ENCODE data around the gene NSF.
"Not testable (repeated sequence)": the region's sequence is repeated elsewhere in the genome, so short reads cannot be mapped to it uniquely, and the experiment has no call there.

NSF gene

GRCh38 chr17:46613876-46614275, 23.4 kb downstream of the NSF start:
- H3K27me3 Mint-ChIP-seq, DNase-seq, H3K4me1 Mint-ChIP-seq, H3K27ac Mint-ChIP-seq, H3K9me3 Mint-ChIP-seq, H3K4me3 Mint-ChIP-seq: not testable (repeated sequence)
- ATAC-seq = peak; percentile 58

GRCh38 chr17:46617121-46617520, 26.7 kb downstream of the NSF start:
- not testable (repeated sequence) for H3K9me3 Mint-ChIP-seq, ATAC-seq, H3K27ac Mint-ChIP-seq, H3K27me3 Mint-ChIP-seq, H3K4me3 Mint-ChIP-seq, DNase-seq, H3K4me1 Mint-ChIP-seq

DNA sequence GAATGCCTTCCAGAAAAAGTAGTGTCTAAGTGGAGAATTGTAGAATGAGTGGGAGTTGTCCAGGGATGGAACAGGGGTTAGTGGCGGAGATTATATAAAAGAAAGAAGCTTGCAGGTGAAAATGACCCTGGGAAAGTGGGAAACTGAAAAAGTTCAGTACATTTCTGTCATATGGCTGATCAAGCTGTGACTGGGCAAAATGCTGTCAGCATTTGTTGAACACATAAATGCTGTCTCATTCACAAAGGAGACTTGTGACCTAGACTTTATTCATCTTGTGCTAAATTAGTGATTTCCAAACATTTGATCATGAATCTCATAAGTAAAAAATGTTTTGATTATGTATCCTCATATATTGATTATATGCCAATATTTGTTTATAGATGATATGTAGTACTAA, 28.5 kb downstream of the NSF start:
- not testable (repeated sequence) for H3K27me3 Mint-ChIP-seq, ATAC-seq, H3K9me3 Mint-ChIP-seq, H3K4me1 Mint-ChIP-seq, DNase-seq, H3K4me3 Mint-ChIP-seq, H3K27ac Mint-ChIP-seq

DNA sequence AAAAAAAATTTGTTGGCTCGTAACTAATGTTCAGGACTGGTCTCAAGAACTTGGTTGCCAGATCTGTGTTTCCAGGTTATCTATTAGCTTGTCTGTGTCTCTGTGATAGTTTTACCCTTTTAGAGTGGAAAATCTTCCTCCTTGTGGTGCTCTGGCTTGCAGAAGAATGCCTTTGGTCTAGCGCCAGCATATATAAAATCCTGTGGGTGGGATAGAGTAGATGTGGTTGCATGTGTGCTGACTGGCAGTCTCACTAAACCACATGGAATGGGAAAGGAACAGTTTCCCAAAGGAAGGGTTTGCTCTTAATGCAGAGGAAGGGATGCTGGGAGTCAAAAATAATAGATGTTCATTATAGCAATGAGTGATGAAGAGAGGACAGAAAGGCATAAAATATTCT, 33.3 kb downstream of the NSF start:
- not testable (repeated sequence) for ATAC-seq, H3K9me3 Mint-ChIP-seq, H3K4me1 Mint-ChIP-seq, H3K27me3 Mint-ChIP-seq, H3K27ac Mint-ChIP-seq, DNase-seq, H3K4me3 Mint-ChIP-seq

DNA sequence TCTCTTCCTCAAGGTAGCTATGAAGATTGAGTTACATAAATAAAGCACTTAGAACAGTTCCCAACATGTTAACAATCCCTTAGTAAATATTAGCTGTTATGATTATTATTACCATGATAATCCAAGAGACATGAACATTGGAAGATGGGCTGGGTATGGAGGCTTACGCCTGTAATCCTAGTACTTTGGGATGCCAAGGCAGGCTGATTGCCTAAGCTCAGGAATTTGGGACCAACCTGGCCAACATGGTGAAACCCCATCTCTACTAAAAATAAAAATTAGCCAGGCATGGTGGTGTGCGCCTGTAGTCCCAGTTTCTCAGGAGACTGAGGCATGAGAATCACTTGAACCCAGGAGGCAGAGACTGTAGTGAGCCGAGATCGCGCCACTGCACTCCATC, 34.3 kb downstream of the NSF start:
- H3K27me3 Mint-ChIP-seq, ATAC-seq, H3K9me3 Mint-ChIP-seq, DNase-seq, H3K4me3 Mint-ChIP-seq, H3K4me1 Mint-ChIP-seq, H3K27ac Mint-ChIP-seq: not testable (repeated sequence)

GRCh38 chr17:46627452-46627851, 37.0 kb downstream of the NSF start:
- not testable (repeated sequence) for DNase-seq, H3K4me3 Mint-ChIP-seq, H3K27ac Mint-ChIP-seq, ATAC-seq, H3K27me3 Mint-ChIP-seq, H3K9me3 Mint-ChIP-seq, H3K4me1 Mint-ChIP-seq

DNA sequence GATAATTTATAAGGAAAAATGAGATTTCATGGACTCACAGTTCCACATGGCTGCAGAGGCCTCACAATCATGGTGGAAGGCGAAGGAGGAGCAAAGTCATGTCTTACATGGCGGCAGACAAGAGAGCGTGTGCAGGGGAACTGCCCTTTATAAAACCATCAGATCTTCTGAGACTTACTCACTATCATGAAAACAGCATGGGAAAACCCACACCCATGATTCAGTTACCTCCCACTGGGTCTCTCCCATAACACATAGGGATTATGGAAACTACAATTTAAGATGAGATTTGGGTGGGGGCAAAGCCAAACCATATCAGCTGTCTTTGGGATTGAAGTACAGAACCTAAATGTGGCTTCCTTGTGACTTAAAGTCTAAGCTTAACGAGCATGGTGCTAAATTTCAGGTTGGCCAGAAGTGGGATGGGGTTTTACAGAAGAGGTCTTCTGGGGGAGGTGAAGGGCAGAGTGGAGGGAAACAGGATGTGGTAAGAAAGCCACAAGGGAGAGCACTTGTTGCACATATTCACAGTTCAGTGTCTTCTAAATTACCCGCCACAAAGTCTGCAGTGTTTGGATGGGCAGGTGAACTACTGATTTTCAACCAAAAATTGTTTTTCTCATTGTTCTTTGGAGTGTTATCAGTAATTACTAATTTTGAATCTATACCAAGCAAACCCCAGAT, 38.4 kb downstream of the NSF start:
- peak; percentile 99 for ATAC-seq
- H3K27me3 Mint-ChIP-seq, H3K27ac Mint-ChIP-seq, H3K4me3 Mint-ChIP-seq, H3K9me3 Mint-ChIP-seq, H3K4me1 Mint-ChIP-seq, DNase-seq: not testable (repeated sequence)

DNA sequence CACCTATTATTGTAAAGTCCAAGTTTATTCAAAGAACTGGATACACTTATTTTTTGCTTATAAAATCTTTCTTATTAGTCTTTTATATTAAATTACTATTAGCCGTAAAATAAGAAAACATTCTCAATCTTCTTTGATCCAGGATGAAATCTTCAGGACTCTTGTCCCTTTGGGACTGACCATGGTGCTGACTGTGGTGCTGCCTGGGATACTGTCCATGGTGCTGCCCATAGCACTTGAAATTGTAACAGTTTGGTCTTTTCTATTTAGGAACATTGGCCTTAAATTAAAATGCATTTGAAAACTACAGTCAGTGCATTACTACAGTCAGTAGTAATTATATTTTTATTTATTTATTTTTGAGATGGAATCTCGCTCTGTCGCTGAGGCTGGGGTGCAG, 41.7 kb downstream of the NSF start:
- DNase-seq, H3K4me1 Mint-ChIP-seq, H3K9me3 Mint-ChIP-seq, H3K27ac Mint-ChIP-seq, H3K27me3 Mint-ChIP-seq, ATAC-seq, H3K4me3 Mint-ChIP-seq: not testable (repeated sequence)

- H3K4me1 Mint-ChIP-seq, H3K27me3 Mint-ChIP-seq, H3K9me3 Mint-ChIP-seq, ATAC-seq, H3K4me3 Mint-ChIP-seq, H3K27ac Mint-ChIP-seq, DNase-seq: not testable (repeated sequence)
These were observed 44.4 kb downstream of the NSF start for GRCh38 chr17:46634844-46635243.

GRCh38 chr17:46641861-46642656, 51.6 kb downstream of the NSF start:
- ATAC-seq, H3K9me3 Mint-ChIP-seq, DNase-seq, H3K4me3 Mint-ChIP-seq, H3K27me3 Mint-ChIP-seq, H3K27ac Mint-ChIP-seq, H3K4me1 Mint-ChIP-seq: not testable (repeated sequence)

DNA sequence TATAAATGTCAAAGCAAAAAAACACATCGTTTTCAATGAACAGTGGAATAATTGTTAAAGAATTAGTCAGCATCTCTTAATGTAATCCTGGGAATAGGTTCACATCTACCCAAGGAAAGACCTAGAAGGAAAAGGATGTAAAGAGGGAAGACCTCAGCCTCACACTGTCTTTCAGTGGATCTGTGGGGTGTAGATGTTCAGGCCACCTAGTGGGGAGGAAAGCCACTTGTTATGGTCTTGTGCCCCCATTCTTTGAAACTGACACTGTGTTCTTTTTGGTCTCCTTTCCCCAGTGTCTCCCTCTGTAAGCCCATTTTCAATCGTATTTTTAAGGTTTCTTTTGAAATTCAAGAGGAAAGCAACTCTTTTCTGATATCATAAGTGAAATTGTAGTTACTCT, 56.8 kb downstream of the NSF start:
- not testable (repeated sequence) for H3K4me3 Mint-ChIP-seq, H3K27me3 Mint-ChIP-seq, DNase-seq, H3K9me3 Mint-ChIP-seq, H3K27ac Mint-ChIP-seq, H3K4me1 Mint-ChIP-seq, ATAC-seq

DNA sequence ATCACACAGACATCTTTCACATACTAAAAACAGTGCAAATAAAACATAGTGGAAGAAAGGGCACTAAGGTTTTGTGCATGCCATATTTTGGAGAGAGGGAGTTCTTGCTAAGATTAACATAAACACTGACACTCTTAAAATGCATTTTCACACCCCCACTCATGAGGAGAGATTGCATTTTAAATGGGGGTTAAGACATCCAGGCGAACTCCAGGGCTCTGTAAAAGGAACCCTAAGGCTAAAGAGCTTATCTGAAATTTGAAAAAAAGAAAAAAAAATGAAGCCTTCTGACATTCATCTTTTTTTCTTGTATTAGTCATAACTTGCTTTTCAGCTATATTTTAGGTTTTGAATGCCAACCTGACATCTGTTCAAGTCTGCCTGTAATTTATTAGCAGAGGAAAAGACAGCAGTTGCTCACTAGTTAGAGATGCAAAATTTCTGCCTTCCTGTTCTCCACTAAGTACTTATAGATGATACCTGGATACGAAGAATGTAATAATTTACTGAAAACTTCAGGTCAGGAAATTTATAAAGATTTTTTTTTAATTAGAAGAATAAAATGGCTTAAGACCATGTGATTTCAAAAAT, 57.3 kb downstream of the NSF start:
- ATAC-seq, H3K9me3 Mint-ChIP-seq, DNase-seq, H3K27me3 Mint-ChIP-seq, H3K4me3 Mint-ChIP-seq, H3K4me1 Mint-ChIP-seq, H3K27ac Mint-ChIP-seq: not testable (repeated sequence)

DNA sequence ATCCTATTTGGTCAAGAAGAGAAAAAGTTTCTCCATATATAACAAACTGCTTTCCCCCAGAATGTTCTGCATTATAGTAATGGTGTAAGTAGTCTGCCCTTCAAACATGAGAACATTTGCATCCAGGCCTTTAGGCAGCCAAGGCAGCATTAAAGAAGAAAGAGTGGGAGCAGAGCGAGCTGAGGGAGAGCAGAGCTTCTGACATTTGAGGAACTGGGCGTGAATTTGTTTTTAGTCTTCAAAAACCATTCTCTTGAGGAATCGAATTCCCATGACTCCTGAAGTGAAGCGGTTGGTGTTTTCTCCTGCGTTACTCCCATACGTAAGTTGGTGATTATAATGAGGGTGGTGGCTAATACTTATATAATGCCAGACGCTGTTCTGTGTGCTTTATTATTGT, 58.8 kb downstream of the NSF start:
- not testable (repeated sequence) for H3K27me3 Mint-ChIP-seq, H3K4me3 Mint-ChIP-seq, H3K27ac Mint-ChIP-seq, ATAC-seq, H3K9me3 Mint-ChIP-seq, H3K4me1 Mint-ChIP-seq, DNase-seq

- not testable (repeated sequence) for H3K9me3 Mint-ChIP-seq, H3K4me1 Mint-ChIP-seq, H3K27ac Mint-ChIP-seq, DNase-seq, H3K4me3 Mint-ChIP-seq, ATAC-seq, H3K27me3 Mint-ChIP-seq
These were observed 61.7 kb downstream of the NSF start for GRCh38 chr17:46652024-46652643.

- ATAC-seq, H3K9me3 Mint-ChIP-seq, H3K4me3 Mint-ChIP-seq, H3K27ac Mint-ChIP-seq, H3K4me1 Mint-ChIP-seq, H3K27me3 Mint-ChIP-seq, DNase-seq: not testable (repeated sequence)
These were observed 67.8 kb downstream of the NSF start for GRCh38 chr17:46658235-46658634.

- H3K27me3 Mint-ChIP-seq, H3K4me3 Mint-ChIP-seq, DNase-seq, ATAC-seq, H3K27ac Mint-ChIP-seq, H3K4me1 Mint-ChIP-seq, H3K9me3 Mint-ChIP-seq: not testable (repeated sequence)
These were observed 69.2 kb downstream of the NSF start for GRCh38 chr17:46659702-46660101.

All from stimulated activated naive CD8-positive, alpha-beta T cell treated with anti-CD3 and anti-CD28 coated beads, Interleukin-15, amount 100 ng/mL, for 72 hours (primary cell).